Measurements from ENCODE around the gene IGFL1.

GRCh38 chr19:46206176-46206575, 23.4 kb upstream of the IGFL1 start:
- no peak for TF ChIP-seq CTCF (IDR thresholded peaks at IDR 0.05)
- TF ChIP-seq POLR2A (IDR thresholded peaks at IDR 0.05) = no peak
